Endothelial cell of umbilical vein (primary cell): ENCODE results near the gene ATP6V0D1.

Source experiments
- CTCF ChIP-seq, 2 donors: IDR thresholded peaks; 1 replicate in 1 of 2; 2 replicates in 1 of 2; pipeline ENCODE4 v1.5.1; 2011; ENCODE audit warnings: low read length in 2 of 2, mild to moderate bottlenecking in 2 of 2, moderate library complexity in 2 of 2, control low read depth in 1 of 2, inconsistent platforms in 1 of 2, low read depth in 1 of 2; ENCODE audit not compliant: insufficient read depth in 1 of 2; ENCODE audit errors: extremely low read depth in 1 of 2
- EZH2 ChIP-seq: IDR thresholded peaks from 2 replicates; pipeline ENCODE4 v1.6.1; 2012; ENCODE audit warnings: borderline replicate concordance, low read depth, mild to moderate bottlenecking, moderate library complexity, low read length, inconsistent platforms; ENCODE audit not compliant: severe bottlenecking
- JUN ChIP-seq: IDR thresholded peaks from 2 replicates; pipeline ENCODE4 v1.6.1; 2011; ENCODE audit warnings: borderline replicate concordance, low read depth; ENCODE audit not compliant: insufficient read length, insufficient read depth
- MAX ChIP-seq: IDR thresholded peaks from 2 replicates; pipeline ENCODE4 v1.6.1; 2011; ENCODE audit not compliant: insufficient read depth, insufficient read length
- MYC ChIP-seq: IDR thresholded peaks from one replicate; pipeline ENCODE4 v1.6.1; 2011; ENCODE audit warnings: mild to moderate bottlenecking, low read depth, low read length
- POLR2A ChIP-seq: IDR thresholded peaks from 2 replicates; pipeline ENCODE4 v1.6.1; 2012; ENCODE audit warnings: low read depth, mild to moderate bottlenecking, control low read depth, low read length
- POLR2AphosphoS5 ChIP-seq: IDR thresholded peaks from 2 replicates; pipeline ENCODE4 v1.6.1; 2012; ENCODE audit warnings: low read depth, mild to moderate bottlenecking, control low read depth, low read length, moderate library complexity; ENCODE audit not compliant: insufficient read depth

GRCh38 chr16:67397036-67397801 lies 83.7 kb downstream of the ATP6V0D1 start:
- TF ChIP-seq POLR2A (no peak), CTCF (IDR thresholded peaks at IDR 0.05; ENCODE audit: extremely low read depth in 1 of 2, insufficient read depth in 1 of 2, low read depth in 1 of 2, low read length in 2 of 2) (no peak), EZH2 (no peak), POLR2AphosphoS5 (no peak), MAX (no peak), MYC (no peak), JUN (no peak)
